Mucosa of descending colon (tissue), 3 donors: ENCODE measurements around the gene TCAP. TPM values are rescaled to one million over a fixed set of nuclear protein-coding genes. Genes with fewer than 3 reads are reported as not detected.

Experiments used
- ATAC-seq: fragments of 200-7000 bp; cut with Tn5 transposase; one replicate; pipeline ENCODE4 v1.9.1; 2020; ENCODE audit warnings: mild to moderate bottlenecking, moderate library complexity
- DNase-seq, 3 donors: peaks; one replicate each; pipeline ENCODE4 v3.0.0-alpha.2; 2020
- H3K36me3 ChIP-seq: fragments of 200-600 bp; one replicate; pipeline ENCODE4 v1.8.0; 2021; ENCODE audit warnings: low read depth, mild to moderate bottlenecking
- H3K4me1 ChIP-seq: fragments of 200-600 bp; one replicate; pipeline ENCODE4 v1.8.0; 2021; ENCODE audit warnings: low read depth, mild to moderate bottlenecking
- H3K4me3 ChIP-seq: fragments of 200-600 bp; one replicate; pipeline ENCODE4 v1.8.0; 2021; ENCODE audit warnings: mild to moderate bottlenecking
- H3K9me3 ChIP-seq: fragments of 200-600 bp; one replicate; pipeline ENCODE4 v1.8.0; 2021; ENCODE audit warnings: mild to moderate bottlenecking
- intact Hi-C, 2 donors: fragments of 100-400 bp; cut with DNase I in 1 of 2; cut with micrococcal nuclease in 1 of 2; formaldehyde crosslinking; loops; one replicate each; pipeline versions ENCODE4 v1.11.0 to v1.11.1; 2022; cut with DNase I, micrococcal nuclease
- total RNA-seq, 3 donors: library from RNA; stranded (reverse); fragmentation: NEBNext Ultra II Directional in 2 of 3; extraction: Animal tissue kit (Norgen Biotek cat#: 25700) in 2 of 3; gene quantifications; one replicate each; pipeline versions ENCODE4 v1.2.1 to v1.2.4, GENCODE V29; 2021 to 2023
- TF ChIP-seq, protein P1 (sequence below): fragments of 200-600 bp; IDR thresholded peaks from one replicate; pipeline ENCODE4 v1.8.0; 2022; ENCODE audit warnings: antibody characterized with exemption, mild to moderate bottlenecking
- donor health status: DM: no; HTN: no; CAD: no; lungs with moderate emphysema.
- donor health status: DM: no; HTN: no; CAD: no.
- donor health status: DM: no; HTN: yes; CAD: no.

The TCAP gene
- total RNA-seq, 3 donors from 2014 or later = 0.96 to 3.4 (median 1.5) TPM

DNA sequence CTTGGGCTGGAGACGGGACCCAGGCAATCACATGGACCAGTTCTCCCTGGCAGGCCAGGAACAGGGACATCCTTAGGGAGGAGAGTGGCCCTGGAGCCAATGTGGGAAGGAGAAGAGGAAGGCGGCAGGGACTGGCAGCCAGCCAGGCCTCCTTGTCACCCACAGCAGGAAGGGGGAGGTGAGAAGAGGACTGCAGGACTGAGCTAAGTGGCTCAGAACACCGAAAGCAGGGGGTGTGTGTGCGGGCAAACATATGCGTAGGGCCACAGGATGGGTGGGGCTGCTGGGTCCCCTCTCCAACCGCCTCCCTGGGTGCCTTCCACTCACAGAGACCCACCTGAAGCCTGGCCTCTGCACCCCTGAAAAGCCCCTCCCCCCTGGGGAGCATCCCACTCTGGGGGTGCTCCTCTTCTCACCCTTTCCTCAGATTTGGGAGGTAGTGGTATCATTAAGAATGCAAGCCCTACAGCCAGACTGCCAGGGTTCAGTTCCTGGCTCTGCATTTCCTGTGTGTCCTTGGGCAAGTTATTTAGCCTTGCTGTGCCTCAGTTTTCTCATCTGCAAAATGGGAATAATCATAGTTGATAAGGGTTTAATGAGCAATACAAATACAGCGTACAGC lies 11.2 kb downstream of the TCAP start:
- Histone ChIP-seq H3K4me1 (peaks cover 50% of the 10 kb centered on the region), H3K4me3 (no peak overlapping the region), H3K9me3 (no peaks in the 10 kb centered on the region), H3K36me3 (no peaks in the 10 kb centered on the region)
- ATAC-seq (peak; percentile 54), DNase-seq (peak; percentile 86 to 89 (median 86))
- intact Hi-C loops = no loop called here
- TF ChIP-seq, protein P1, sequence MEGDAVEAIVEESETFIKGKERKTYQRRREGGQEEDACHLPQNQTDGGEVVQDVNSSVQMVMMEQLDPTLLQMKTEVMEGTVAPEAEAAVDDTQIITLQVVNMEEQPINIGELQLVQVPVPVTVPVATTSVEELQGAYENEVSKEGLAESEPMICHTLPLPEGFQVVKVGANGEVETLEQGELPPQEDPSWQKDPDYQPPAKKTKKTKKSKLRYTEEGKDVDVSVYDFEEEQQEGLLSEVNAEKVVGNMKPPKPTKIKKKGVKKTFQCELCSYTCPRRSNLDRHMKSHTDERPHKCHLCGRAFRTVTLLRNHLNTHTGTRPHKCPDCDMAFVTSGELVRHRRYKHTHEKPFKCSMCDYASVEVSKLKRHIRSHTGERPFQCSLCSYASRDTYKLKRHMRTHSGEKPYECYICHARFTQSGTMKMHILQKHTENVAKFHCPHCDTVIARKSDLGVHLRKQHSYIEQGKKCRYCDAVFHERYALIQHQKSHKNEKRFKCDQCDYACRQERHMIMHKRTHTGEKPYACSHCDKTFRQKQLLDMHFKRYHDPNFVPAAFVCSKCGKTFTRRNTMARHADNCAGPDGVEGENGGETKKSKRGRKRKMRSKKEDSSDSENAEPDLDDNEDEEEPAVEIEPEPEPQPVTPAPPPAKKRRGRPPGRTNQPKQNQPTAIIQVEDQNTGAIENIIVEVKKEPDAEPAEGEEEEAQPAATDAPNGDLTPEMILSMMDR = no peak

DNA sequence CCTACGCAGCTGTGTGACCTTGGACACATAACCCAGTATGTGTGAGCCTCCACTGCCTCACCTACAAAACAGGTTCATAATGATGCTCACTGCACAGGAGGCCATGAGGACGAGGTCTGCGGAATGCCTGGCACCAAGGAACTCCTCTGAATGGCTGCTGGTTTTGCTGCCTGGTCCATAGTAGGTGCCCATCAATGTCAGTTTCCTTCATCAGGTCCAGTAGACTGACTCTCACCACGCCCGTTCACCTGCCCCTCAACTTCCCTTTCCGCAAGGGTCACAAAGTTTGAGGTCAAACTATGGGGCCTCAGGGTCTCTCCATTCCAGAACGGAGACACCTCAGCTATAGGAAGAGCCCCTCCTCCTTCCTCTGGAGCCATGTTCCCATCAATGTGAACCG lies 11.9 kb downstream of the TCAP start:
- TF ChIP-seq, protein P1 = no peak
- no peak for ATAC-seq
- Histone ChIP-seq H3K4me3 (no peak overlapping the region), H3K4me1 (peaks cover 42% of the 10 kb centered on the region), H3K9me3 (no peaks in the 10 kb centered on the region), H3K36me3 (no peaks in the 10 kb centered on the region)
- intact Hi-C loops = no loop called here
- no peak for DNase-seq

DNA sequence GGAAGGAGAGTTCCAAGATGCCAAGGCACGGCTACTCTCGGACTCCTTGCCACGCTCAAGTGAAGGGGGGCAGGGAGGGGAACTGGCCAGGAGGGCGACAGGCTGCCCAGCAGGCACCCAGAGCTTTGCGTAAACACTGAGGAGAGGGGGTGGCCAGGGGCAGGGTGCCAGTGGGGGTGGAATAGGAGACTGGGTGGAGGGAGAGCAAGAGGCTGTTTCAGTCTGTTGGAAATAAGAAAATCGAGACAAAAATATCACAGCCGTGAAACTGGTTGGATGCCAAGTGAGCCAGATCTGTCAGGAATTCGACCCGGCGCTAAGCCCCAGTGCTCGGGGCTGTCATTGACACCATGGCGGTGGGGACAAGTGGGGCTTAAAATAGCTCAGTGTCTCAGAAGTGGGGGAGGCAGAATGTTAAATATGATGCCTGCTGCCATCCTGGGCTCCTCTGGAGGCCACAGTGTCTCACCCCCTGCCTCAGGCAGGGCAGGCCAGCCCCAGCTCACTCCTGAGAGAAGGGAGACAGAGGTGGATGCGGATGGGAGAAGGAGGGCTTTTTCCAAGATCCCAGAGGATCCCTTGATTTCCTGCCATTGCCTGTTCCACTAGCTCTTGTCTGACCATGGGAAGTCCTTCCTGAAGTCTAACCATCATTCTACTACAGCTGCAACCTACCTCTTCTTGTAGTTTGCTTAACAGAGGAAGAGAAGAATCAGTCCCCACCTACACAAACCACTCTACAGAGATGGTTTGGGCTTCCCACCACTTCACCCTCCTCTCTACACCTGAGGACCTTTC lies 12.6 kb downstream of the TCAP start:
- Histone ChIP-seq H3K9me3 (no peaks in the 10 kb centered on the region), H3K4me3 (no peak overlapping the region), H3K36me3 (no peaks in the 10 kb centered on the region), H3K4me1 (peaks cover 40% of the 10 kb centered on the region)
- no peak for ATAC-seq
- DNase-seq = no peak
- intact Hi-C loops = no loop called here
- TF ChIP-seq, protein P1 = no peak

DNA sequence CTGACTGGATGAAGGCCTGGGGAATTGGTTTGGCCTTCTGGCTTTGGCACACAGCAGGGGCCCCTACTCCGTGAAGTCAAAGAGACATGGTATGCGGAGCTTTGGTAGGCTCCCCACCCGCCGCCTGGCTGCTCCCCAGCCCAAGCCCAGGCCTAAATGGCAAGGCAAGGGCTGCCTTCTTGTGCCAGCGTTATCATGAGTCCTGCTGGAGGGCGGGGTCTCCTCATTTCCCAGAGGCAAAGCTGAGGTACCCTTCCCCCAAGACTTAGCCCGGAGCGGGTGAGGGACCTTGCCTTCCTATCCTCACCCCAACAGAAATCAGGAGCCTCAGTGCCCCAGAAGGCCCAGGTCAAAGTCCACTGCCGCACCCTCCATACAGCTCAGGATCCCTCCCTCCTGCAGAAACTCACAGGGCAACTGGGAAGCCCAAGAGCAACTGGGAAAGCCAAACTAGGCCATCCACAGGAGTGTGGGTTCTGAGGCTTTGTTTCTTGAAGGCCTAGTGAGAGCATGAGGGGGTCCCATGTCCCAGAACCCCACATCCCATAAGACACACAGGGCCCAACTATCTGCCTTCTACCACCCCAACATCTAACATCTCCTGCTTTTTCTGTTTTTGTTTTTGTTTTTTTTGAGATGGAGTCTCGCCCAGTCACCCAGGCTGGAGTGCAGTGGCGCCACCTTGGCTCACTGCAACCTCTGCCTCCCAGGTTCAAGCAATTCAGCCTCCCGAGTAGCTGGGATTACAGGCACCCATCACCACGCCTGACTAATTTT lies 13.4 kb downstream of the TCAP start:
- no peaks in the 10 kb centered on the region for H3K36me3 ChIP-seq
- peak; percentile 90 to 96 (median 91) for DNase-seq
- intact Hi-C loops = no loop called here
- H3K4me3 ChIP-seq = no peak overlapping the region
- ATAC-seq = peak; percentile 73
- H3K9me3 ChIP-seq = no peaks in the 10 kb centered on the region
- TF ChIP-seq, protein P1 = no peak
- peaks cover 40% of the 10 kb centered on the region for H3K4me1 ChIP-seq

DNA sequence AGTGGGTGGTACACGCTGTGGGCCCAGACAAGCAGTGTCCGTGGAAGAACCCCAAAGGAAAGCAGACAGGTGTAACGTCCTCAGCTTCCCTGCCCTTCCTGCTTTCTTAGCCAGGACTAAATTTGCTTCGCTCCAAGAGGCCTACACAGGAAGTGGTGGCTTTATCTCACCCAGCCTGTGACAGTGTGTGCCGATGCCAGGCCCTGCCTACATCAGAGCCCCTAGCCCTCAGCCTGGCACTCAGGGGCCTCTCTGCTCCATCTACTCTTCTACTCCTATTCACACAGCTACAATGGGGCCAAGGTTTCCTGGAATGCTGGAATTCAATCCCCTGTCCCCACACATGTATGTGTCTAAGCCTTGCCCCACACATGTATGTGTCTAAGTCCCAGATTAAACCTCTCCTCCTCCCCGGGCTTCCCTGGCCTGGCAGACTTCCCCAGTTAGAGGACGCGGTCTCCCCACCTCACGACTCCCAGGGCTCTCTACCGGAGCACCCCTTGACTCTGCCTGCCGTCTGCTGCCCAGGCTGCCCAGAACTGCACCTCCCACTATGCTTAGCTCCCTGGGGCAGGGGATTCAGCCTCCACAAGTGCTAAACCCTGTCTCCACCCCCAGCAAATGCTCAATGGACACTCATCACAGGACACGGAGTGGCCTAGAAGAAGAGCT lies 14.5 kb downstream of the TCAP start:
- H3K4me3 ChIP-seq = no peak overlapping the region
- DNase-seq = peak in 1 of 3 donors; percentile 46
- ATAC-seq = peak; percentile 51
- H3K9me3 ChIP-seq = no peaks in the 10 kb centered on the region
- H3K36me3 ChIP-seq = no peaks in the 10 kb centered on the region
- intact Hi-C loops = no loop called here
- H3K4me1 ChIP-seq = peaks cover 36% of the 10 kb centered on the region
- TF ChIP-seq, protein P1 = no peak
